ENCODE results near the gene CLCA1. TPM values are rescaled to one million over a fixed set of nuclear protein-coding genes. Genes with fewer than 3 reads are reported as not detected.

The CLCA1 gene
- total RNA-seq, 2 experiments from 2014 or later, result not detected

GRCh38 chr1:86448670-86449069 lies 20.1 kb upstream of the CLCA1 start:
- no peaks in the 10 kb centered on the region for H3K36me3 Mint-ChIP-seq (ENCODE audit: low read depth)
- no peaks in the 10 kb centered on the region for H3K36me3 ChIP-seq (ENCODE audit: insufficient read depth, low read length)
- no peak overlapping the region for H3K4me3 ChIP-seq (ENCODE audit: low read length)
- CTCF ChIA-PET, result no interaction called here
- H3K27me3 Mint-ChIP-seq, result no peaks in the 10 kb centered on the region
- H3K4me3 Mint-ChIP-seq, result no peak overlapping the region
- no peaks in the 10 kb centered on the region for H3K4me1 ChIP-seq (ENCODE audit: insufficient read depth, low read length)
- no peaks in the 10 kb centered on the region for H3K27me3 ChIP-seq (ENCODE audit: control insufficient read depth in 1 of 2, insufficient read depth in 2 of 2, low read length in 2 of 2)
- ATAC-seq (ENCODE audit: poor library complexity) (no peak), DNase-seq (no peak)
- H3K9me3 ChIP-seq (ENCODE audit: control insufficient read depth in 1 of 2, insufficient read depth in 1 of 2, low read length in 2 of 2), result no peaks in the 10 kb centered on the region
- no peaks in the 10 kb centered on the region for H3K9me3 Mint-ChIP-seq
- TF ChIP-seq CTCF (IDR thresholded peaks at IDR 0.05), result no peak
- H3K4me1 Mint-ChIP-seq (ENCODE audit: low read depth), result no peaks in the 10 kb centered on the region
- POLR2A ChIA-PET, result no interaction called here
- no peak overlapping the region for H3K27ac Mint-ChIP-seq
- no peak overlapping the region for H3K27ac ChIP-seq (ENCODE audit: low read depth in 1 of 2, low read length in 2 of 2)
- intact Hi-C loops (cut with DNase I, micrococcal nuclease), result no loop called here

GRCh38 chr1:86449103-86449502 lies 19.6 kb upstream of the CLCA1 start:
- ChIA-PET POLR2A (no interaction called here), CTCF (no interaction called here)
- Histone ChIP-seq H3K9me3 (ENCODE audit: control insufficient read depth in 1 of 2, insufficient read depth in 1 of 2, low read length in 2 of 2) (no peaks in the 10 kb centered on the region), H3K4me1 (ENCODE audit: insufficient read depth, low read length) (no peaks in the 10 kb centered on the region), H3K4me3 (ENCODE audit: low read length) (no peak overlapping the region), H3K27ac (ENCODE audit: low read depth in 1 of 2, low read length in 2 of 2) (no peak overlapping the region), H3K36me3 (ENCODE audit: insufficient read depth, low read length) (no peaks in the 10 kb centered on the region), H3K27me3 (ENCODE audit: control insufficient read depth in 1 of 2, insufficient read depth in 2 of 2, low read length in 2 of 2) (no peaks in the 10 kb centered on the region)
- H3K4me3 Mint-ChIP-seq, result no peak overlapping the region
- H3K4me1 Mint-ChIP-seq (ENCODE audit: low read depth), result no peaks in the 10 kb centered on the region
- no peak overlapping the region for H3K27ac Mint-ChIP-seq
- no peaks in the 10 kb centered on the region for H3K36me3 Mint-ChIP-seq (ENCODE audit: low read depth)
- intact Hi-C loops (cut with DNase I, micrococcal nuclease), result no loop called here
- ATAC-seq (ENCODE audit: poor library complexity), result no peak
- H3K27me3 Mint-ChIP-seq, result no peaks in the 10 kb centered on the region
- no peaks in the 10 kb centered on the region for H3K9me3 Mint-ChIP-seq
- DNase-seq, result no peak
- no peak for TF ChIP-seq CTCF (IDR thresholded peaks at IDR 0.05)

GRCh38 chr1:86450847-86451246 lies 17.9 kb upstream of the CLCA1 start:
- Mint-ChIP-seq H3K36me3 (ENCODE audit: low read depth) (no peaks in the 10 kb centered on the region), H3K27me3 (no peaks in the 10 kb centered on the region), H3K27ac (no peak overlapping the region), H3K9me3 (no peaks in the 10 kb centered on the region), H3K4me1 (ENCODE audit: low read depth) (no peaks in the 10 kb centered on the region), H3K4me3 (no peak overlapping the region)
- DNase-seq, result no peak
- intact Hi-C loops (cut with DNase I, micrococcal nuclease), result no loop called here
- Histone ChIP-seq H3K27me3 (ENCODE audit: control insufficient read depth in 1 of 2, insufficient read depth in 2 of 2, low read length in 2 of 2) (no peaks in the 10 kb centered on the region), H3K36me3 (ENCODE audit: insufficient read depth, low read length) (no peaks in the 10 kb centered on the region), H3K4me1 (ENCODE audit: insufficient read depth, low read length) (no peaks in the 10 kb centered on the region), H3K9me3 (ENCODE audit: control insufficient read depth in 1 of 2, insufficient read depth in 1 of 2, low read length in 2 of 2) (no peaks in the 10 kb centered on the region), H3K27ac (ENCODE audit: low read depth in 1 of 2, low read length in 2 of 2) (no peak overlapping the region), H3K4me3 (ENCODE audit: low read length) (no peak overlapping the region)
- TF ChIP-seq CTCF (IDR thresholded peaks at IDR 0.05), result no peak
- ChIA-PET POLR2A (no interaction called here), CTCF (interaction anchor here (0.6 kb wide), 1 partner anchor 68 kb away, joined by 3 read pairs; no protein-coding TSS in a partner anchor)
- ATAC-seq (ENCODE audit: poor library complexity), result no peak

All from CD4-positive, alpha-beta T cell (primary cell).